Mucosa of gallbladder (tissue), 1 donor: ENCODE measurements around the gene NCKAP5L. TPM values are rescaled to one million over a fixed set of nuclear protein-coding genes. Genes with fewer than 3 reads are reported as not detected.

Source experiments
- total RNA-seq: library from RNA; stranded (reverse); gene quantifications from one replicate; pipeline ENCODE4 v1.2.1, GENCODE V29; 2021
- donor health status: DM: no; HTN: no; CAD: no.

Gene NCKAP5L
- total RNA-seq, 1 donor from 2014 or later = 22.0 TPM

Other genes starting within 250 kb of the NCKAP5L start
- 0.32 TPM for gene FAM186B, start 222.8 kb downstream of the NCKAP5L start, total RNA-seq
- gene PRPF40B, start 204.9 kb downstream of the NCKAP5L start, total RNA-seq = 33.4 TPM
- 27.8 TPM for gene FMNL3, start 121.0 kb downstream of the NCKAP5L start, total RNA-seq
- 901 TPM for gene TMBIM6, start 86.9 kb downstream of the NCKAP5L start, total RNA-seq
- gene BCDIN3D, start 14.7 kb upstream of the NCKAP5L start, total RNA-seq = 6.0 TPM
- gene FAIM2, start 75.5 kb upstream of the NCKAP5L start, total RNA-seq = 13.0 TPM
- gene AQP2, start 122.3 kb upstream of the NCKAP5L start, total RNA-seq = not detected
- 1.6 TPM for gene AQP5, start 133.5 kb upstream of the NCKAP5L start, total RNA-seq
- 0.32 TPM for gene AQP6, start 144.5 kb upstream of the NCKAP5L start, total RNA-seq
- 16.6 TPM for gene RACGAP1, start 197.1 kb upstream of the NCKAP5L start, total RNA-seq
- 4.1 TPM for gene ASIC1, start 229.2 kb upstream of the NCKAP5L start, total RNA-seq